ENCODE measurements around the gene LRRC9.
A peak's percentile ranks its signal among the peaks of the same experiment; 100 is the strongest.
"Not testable (repeated sequence)": the region's sequence is repeated elsewhere in the genome, so short reads cannot be mapped to it uniquely, and the experiment has no call there.

The LRRC9 gene

GRCh38 chr14:60025571-60025970 is 105.6 kb downstream of the LRRC9 start:
- no peak for DNase-seq (ENCODE audit: low read depth, low spot score)

GRCh38 chr14:60035177-60035576 is 115.2 kb downstream of the LRRC9 start:
- H3K4me3 ChIP-seq (ENCODE audit: low read length) = no peak overlapping the region
- DNase-seq (ENCODE audit: low read depth, low spot score) = no peak

More at GRCh38 chr14:60025571-60025970, 105.6 kb downstream of the LRRC9 start:
- no peak overlapping the region for H3K4me3 ChIP-seq (ENCODE audit: low read length)

- DNase-seq (ENCODE audit: low read depth, low spot score) = peak; percentile 33
- H3K4me3 ChIP-seq (ENCODE audit: low read length) = not testable (repeated sequence)
These were observed 128.0 kb downstream of the LRRC9 start for GRCh38 chr14:60047976-60048375.

GRCh38 chr14:60051721-60052221 is 131.8 kb downstream of the LRRC9 start:
- DNase-seq (ENCODE audit: low read depth, low spot score) = peak; percentile 17
- H3K4me3 ChIP-seq (ENCODE audit: low read length) = no peak overlapping the region

GRCh38 chr14:60058087-60058486 is 138.1 kb downstream of the LRRC9 start:
- no peak overlapping the region for H3K4me3 ChIP-seq (ENCODE audit: low read length)
- DNase-seq (ENCODE audit: low read depth, low spot score) = no peak

GRCh38 chr14:60061371-60061770 is 141.4 kb downstream of the LRRC9 start:
- no peak for DNase-seq (ENCODE audit: low read depth, low spot score)

GRCh38 chr14:60064491-60065072 is 144.6 kb downstream of the LRRC9 start:
- peak; percentile 50 for DNase-seq (ENCODE audit: low read depth, low spot score)
- H3K4me3 ChIP-seq (ENCODE audit: low read length) = no peak overlapping the region

More at GRCh38 chr14:60061371-60061770, 141.4 kb downstream of the LRRC9 start:
- no peak overlapping the region for H3K4me3 ChIP-seq (ENCODE audit: low read length)

GRCh38 chr14:60067882-60068281 is 147.9 kb downstream of the LRRC9 start:
- H3K4me3 ChIP-seq (ENCODE audit: low read length) = no peak overlapping the region
- no peak for DNase-seq (ENCODE audit: low read depth, low spot score)

- H3K4me3 ChIP-seq (ENCODE audit: low read length) = no peak overlapping the region
- no peak for DNase-seq (ENCODE audit: low read depth, low spot score)
These were observed 159.8 kb downstream of the LRRC9 start for GRCh38 chr14:60079723-60080122.

- no peak overlapping the region for H3K4me3 ChIP-seq (ENCODE audit: low read length)
These were observed 165.1 kb downstream of the LRRC9 start for GRCh38 chr14:60085085-60085484.

GRCh38 chr14:60085693-60086092 is 165.7 kb downstream of the LRRC9 start:
- no peak overlapping the region for H3K4me3 ChIP-seq (ENCODE audit: low read length)
- no peak for DNase-seq (ENCODE audit: low read depth, low spot score)

More at GRCh38 chr14:60085085-60085484, 165.1 kb downstream of the LRRC9 start:
- DNase-seq (ENCODE audit: low read depth, low spot score) = no peak

- H3K4me3 ChIP-seq (ENCODE audit: low read length) = no peak overlapping the region
- DNase-seq (ENCODE audit: low read depth, low spot score) = no peak
These were observed 167.7 kb downstream of the LRRC9 start for GRCh38 chr14:60087668-60088067.

GRCh38 chr14:60089221-60089620 is 169.3 kb downstream of the LRRC9 start:
- H3K4me3 ChIP-seq (ENCODE audit: low read length) = no peak overlapping the region
- DNase-seq (ENCODE audit: low read depth, low spot score) = no peak

- peak; percentile 37 for DNase-seq (ENCODE audit: low read depth, low spot score)
- H3K4me3 ChIP-seq (ENCODE audit: low read length) = peak overlapping the region; percentile 78
These were observed 171.0 kb downstream of the LRRC9 start for GRCh38 chr14:60090864-60091519.

- peak; percentile 99 for DNase-seq (ENCODE audit: low read depth, low spot score)
- H3K4me3 ChIP-seq (ENCODE audit: low read length) = peak within 1 kb of the TSS; percentile 78
These were observed 171.9 kb downstream of the LRRC9 start, which contains the start of gene PCNX4 for GRCh38 chr14:60091550-60092525. Gene PCNX4, plus strand, starts transcription at chr14:60091923. Its CDS starts 15,716 bp downstream, at chr14:60107639.

GRCh38 chr14:60092526-60092920 is 172.6 kb downstream of the LRRC9 start:
- peak overlapping the region; percentile 78 for H3K4me3 ChIP-seq (ENCODE audit: low read length)
- DNase-seq (ENCODE audit: low read depth, low spot score) = peak; percentile 31

GRCh38 chr14:60093080-60093479 is 173.1 kb downstream of the LRRC9 start:
- H3K4me3 ChIP-seq (ENCODE audit: low read length) = peak overlapping the region; percentile 78
- no peak for DNase-seq (ENCODE audit: low read depth, low spot score)

GRCh38 chr14:60093606-60094005 is 173.7 kb downstream of the LRRC9 start:
- H3K4me3 ChIP-seq (ENCODE audit: low read length) = peak overlapping the region; percentile 78
- no peak for DNase-seq (ENCODE audit: low read depth, low spot score)

- H3K4me3 ChIP-seq (ENCODE audit: low read length) = peak overlapping the region; percentile 78
- DNase-seq (ENCODE audit: low read depth, low spot score) = peak; percentile 79
These were observed 174.5 kb downstream of the LRRC9 start for GRCh38 chr14:60094306-60094897.
